ENCODE measurements around the gene RIT1.

- no peak for TF ChIP-seq CTCF (conservative IDR thresholded peaks at IDR 0.05; ENCODE audit: low read length)
- no peak for TF ChIP-seq EZH2phosphoT487 (IDR thresholded peaks at IDR 0.05; ENCODE audit: borderline replicate concordance)
Measured at GRCh38 chr1:155856975-155857930, 53.9 kb downstream of the RIT1 start, which contains the start of gene GON4L.
